Gastrocnemius medialis (tissue), 4 donors: ENCODE measurements around the gene SASH1.

ENCODE experiments used
- CTCF ChIP-seq, 5 experiments: fragments of 450-650 bp in 3 of 5; fragments of 200-600 bp in 2 of 5; sonication (generic) in 2 of 5; IDR thresholded peaks in 4 of 5; conservative IDR thresholded peaks in 1 of 5; 1 replicate in 4 of 5; 2 replicates in 1 of 5; pipeline ENCODE4 v1.5.1; 2016 to 2019; ENCODE audit warnings: antibody characterized with exemption in 5 of 5, mild to moderate bottlenecking in 3 of 5, moderate library complexity in 3 of 5
- POLR2A ChIP-seq, 2 donors: fragments of 450-650 bp; IDR thresholded peaks; one replicate each; pipeline ENCODE4 v1.6.1; 2017; ENCODE audit warnings: antibody characterized with exemption in 2 of 2, mild to moderate bottlenecking in 2 of 2, moderate library complexity in 2 of 2

DNA sequence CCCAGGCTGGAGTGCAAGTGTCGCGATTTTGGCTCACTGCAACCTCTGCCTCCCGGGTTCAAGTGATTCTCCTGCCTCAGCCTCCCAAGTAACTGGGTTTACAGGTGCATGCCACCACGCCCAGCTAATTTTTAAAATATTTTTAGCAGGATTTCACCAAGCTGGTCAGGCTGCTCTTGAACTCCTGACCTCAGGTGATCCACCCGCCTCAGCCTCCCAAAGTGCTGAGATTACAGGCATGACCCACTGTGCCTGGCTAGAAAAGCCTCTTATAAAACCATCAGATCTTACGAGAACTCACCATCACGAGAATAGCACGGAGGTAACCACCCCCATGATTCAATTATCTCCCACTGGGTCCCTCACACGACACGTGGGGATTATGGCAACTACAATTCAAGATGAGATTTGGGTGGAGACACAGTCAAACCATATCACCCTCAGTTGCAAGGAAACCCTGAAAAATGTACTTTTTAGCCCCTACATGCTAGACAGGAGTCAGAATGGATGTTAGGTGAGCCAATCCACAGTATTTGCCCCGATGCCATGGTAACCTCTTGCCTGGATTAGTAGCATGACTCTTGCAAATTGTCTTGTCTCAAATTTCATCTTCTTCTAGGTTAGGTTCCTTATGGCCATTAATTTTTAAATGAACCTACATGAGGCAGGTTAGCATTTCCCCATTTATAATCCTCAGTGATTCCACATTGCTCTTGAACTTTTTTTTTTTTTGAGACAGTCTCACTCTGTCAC, 17.1 kb upstream of the SASH1 start:
- TF ChIP-seq CTCF (IDR thresholded peaks at IDR 0.05 in 4 of 5, conservative IDR thresholded peaks at IDR 0.05 in 1 of 5) (no peak), POLR2A (IDR thresholded peaks at IDR 0.05) (no peak)
